CD8-positive, alpha-beta memory T cell (primary cell): ENCODE data around the gene LRRFIP2. TPM values are rescaled to one million over a fixed set of nuclear protein-coding genes. Genes with fewer than 3 reads are reported as not detected.
A peak's percentile ranks its signal among the peaks of the same experiment; 100 is the strongest.

Experiments
- CTCF ChIA-PET: fragments of 350-600 bp; sonication (Branson Sonifier 250); formaldehyde crosslinking; loops from one replicate; lab custom pipeline; 2021; ENCODE audit warnings: antibody characterized with exemption; lab: Charles Lee
- POLR2A ChIA-PET: fragments of 350-600 bp; sonication (Branson Sonifier 250); formaldehyde crosslinking; loops from one replicate; lab custom pipeline; 2021; ENCODE audit warnings: antibody characterized with exemption; lab: Charles Lee
- DNase-seq, 5 donors: peaks; one replicate each; pipeline versions ENCODE4 v3.0.0 to v3.0.0-alpha.2; 2020 to 2022; ENCODE audit warnings: mixed read lengths in 1 of 5
- H3K27ac ChIP-seq: one replicate; pipeline ENCODE4 v1.7.0; 2013; ENCODE audit warnings: low read depth, mild to moderate bottlenecking, low read length, moderate library complexity
- H3K27me3 ChIP-seq: 2 replicates; pipeline ENCODE4 v1.7.0; 2013; ENCODE audit warnings: low read length, mild to moderate bottlenecking; ENCODE audit not compliant: insufficient read depth, poor library complexity, severe bottlenecking
- H3K36me3 ChIP-seq: 2 replicates; pipeline ENCODE4 v1.7.0; 2013; ENCODE audit warnings: mild to moderate bottlenecking, low read length, moderate library complexity; ENCODE audit not compliant: insufficient read depth
- H3K4me1 ChIP-seq: 2 replicates; pipeline ENCODE4 v1.7.0; 2013; ENCODE audit warnings: mild to moderate bottlenecking, low read length, moderate library complexity; ENCODE audit not compliant: insufficient read depth
- H3K4me3 ChIP-seq: 2 replicates; pipeline ENCODE4 v1.7.0; 2013; ENCODE audit warnings: mild to moderate bottlenecking, low read length
- H3K9me3 ChIP-seq: 2 replicates; pipeline ENCODE4 v1.7.0; 2013; ENCODE audit warnings: mild to moderate bottlenecking, low read length
- H3K27ac Mint-ChIP-seq, 8 donors: one replicate each; pipeline ENCODE4 v1.8.0; 2020 to 2021; ENCODE audit warnings: mixed read lengths in 8 of 8, mild to moderate bottlenecking in 6 of 8, inconsistent platforms in 3 of 8, moderate library complexity in 3 of 8
- H3K27me3 Mint-ChIP-seq, 2 donors: one replicate each; pipeline ENCODE4 v1.8.0; 2020 to 2021; ENCODE audit warnings: mixed read lengths in 2 of 2, mild to moderate bottlenecking in 1 of 2, moderate library complexity in 1 of 2
- H3K36me3 Mint-ChIP-seq, 3 donors: one replicate each; pipeline ENCODE4 v1.8.0; 2020 to 2021; ENCODE audit warnings: mixed read lengths in 3 of 3, inconsistent platforms in 1 of 3, mild to moderate bottlenecking in 1 of 3
- H3K4me1 Mint-ChIP-seq, 3 donors: one replicate each; pipeline ENCODE4 v1.8.0; 2020 to 2021; ENCODE audit warnings: mixed read lengths in 3 of 3, inconsistent platforms in 1 of 3, mild to moderate bottlenecking in 1 of 3
- H3K4me3 Mint-ChIP-seq, 7 donors: one replicate each; pipeline ENCODE4 v1.8.0; 2020 to 2021; ENCODE audit warnings: mixed read lengths in 7 of 7, mild to moderate bottlenecking in 6 of 7, moderate library complexity in 4 of 7, inconsistent platforms in 2 of 7
- H3K9me3 Mint-ChIP-seq, 5 donors: one replicate each; pipeline ENCODE4 v1.8.0; 2020 to 2022; ENCODE audit warnings: mixed read lengths in 5 of 5, mild to moderate bottlenecking in 3 of 5, moderate library complexity in 2 of 5, inconsistent platforms in 1 of 5
- polyA plus RNA-seq: library from polyadenylated mRNA; unstranded; fragments of 300-500 nt; fragmentation: Illumina TruSeq; gene quantifications from one replicate; pipeline ENCODE4 v1.2.3, GENCODE V29; 2021
- total RNA-seq, 2 experiments: library from RNA; stranded (reverse); gene quantifications; one replicate each; pipeline ENCODE4 v1.2.3, GENCODE V29; 2021

LRRFIP2 gene
- total and polyA plus RNA-seq, 3 experiments from 2014 or later: 21.9 to 34.3 (median 34.1) TPM

DNA sequence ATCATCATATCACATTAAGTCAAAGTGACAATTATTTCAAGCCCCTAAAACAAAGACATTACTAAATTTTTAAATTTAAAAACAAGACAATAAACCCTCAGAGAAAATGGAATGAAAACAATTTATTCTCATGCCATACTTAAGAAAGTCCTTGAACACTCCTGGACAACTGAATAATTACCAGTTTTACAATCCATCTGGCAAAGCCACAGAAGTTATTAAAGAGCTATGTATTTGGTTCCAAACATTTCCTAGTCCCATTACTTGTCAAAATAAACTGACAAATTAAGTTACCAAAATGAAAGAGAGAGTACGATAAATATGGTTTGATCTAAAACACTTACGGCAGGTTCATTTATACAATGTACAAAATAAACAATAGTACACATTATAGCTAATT is 63.2 kb downstream of the LRRFIP2 start:
- Mint-ChIP-seq H3K27ac (no peak overlapping the region), H3K4me3 (no peak overlapping the region), H3K4me1 (peaks cover 0 to 2% (median 0%) of the 10 kb centered on the region in 3 donors), H3K27me3 (no peaks in the 10 kb centered on the region), H3K36me3 (peaks cover 3 to 15% (median 6%) of the 10 kb centered on the region in 3 donors), H3K9me3 (no peaks in the 10 kb centered on the region)
- Histone ChIP-seq H3K4me3 (no peak overlapping the region), H3K9me3 (no peaks in the 10 kb centered on the region), H3K27ac (no peak overlapping the region), H3K36me3 (no peaks in the 10 kb centered on the region), H3K4me1 (no peaks in the 10 kb centered on the region), H3K27me3 (no peaks in the 10 kb centered on the region)
- ChIA-PET POLR2A (no interaction called here), CTCF (no interaction called here)
- DNase-seq: no peak

DNA sequence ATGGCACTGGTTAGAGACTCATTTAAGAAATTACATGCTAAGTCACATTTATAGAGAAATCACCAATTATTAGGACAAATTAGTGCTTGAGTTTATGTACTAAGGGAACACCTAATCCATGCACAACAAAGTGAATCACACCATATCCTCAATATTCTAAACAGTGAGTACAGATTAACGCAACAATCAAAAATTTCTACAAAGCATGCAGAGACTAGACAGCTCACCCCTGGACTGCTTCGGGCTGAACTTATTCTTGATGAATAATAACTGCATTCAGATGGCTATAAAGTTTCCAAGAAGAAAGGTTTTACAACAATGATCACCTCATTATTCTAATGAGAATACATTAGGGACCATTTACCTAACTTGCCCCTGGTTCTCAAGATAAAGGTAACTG is 66.5 kb downstream of the LRRFIP2 start:
- Mint-ChIP-seq H3K36me3 (peaks cover under 1 to 6% (median 4%) of the 10 kb centered on the region in 3 donors), H3K4me1 (peaks cover 0 to 2% (median 0%) of the 10 kb centered on the region in 3 donors), H3K4me3 (no peak overlapping the region), H3K9me3 (no peaks in the 10 kb centered on the region), H3K27me3 (no peaks in the 10 kb centered on the region), H3K27ac (peak overlapping the region in 1 of 8 donors; percentile 47)
- Histone ChIP-seq H3K4me3 (no peak overlapping the region), H3K27ac (no peak overlapping the region), H3K9me3 (no peaks in the 10 kb centered on the region), H3K4me1 (no peaks in the 10 kb centered on the region), H3K27me3 (no peaks in the 10 kb centered on the region), H3K36me3 (no peaks in the 10 kb centered on the region)
- POLR2A ChIA-PET: no interaction called here
- no peak for DNase-seq
- CTCF ChIA-PET: no interaction called here

DNA sequence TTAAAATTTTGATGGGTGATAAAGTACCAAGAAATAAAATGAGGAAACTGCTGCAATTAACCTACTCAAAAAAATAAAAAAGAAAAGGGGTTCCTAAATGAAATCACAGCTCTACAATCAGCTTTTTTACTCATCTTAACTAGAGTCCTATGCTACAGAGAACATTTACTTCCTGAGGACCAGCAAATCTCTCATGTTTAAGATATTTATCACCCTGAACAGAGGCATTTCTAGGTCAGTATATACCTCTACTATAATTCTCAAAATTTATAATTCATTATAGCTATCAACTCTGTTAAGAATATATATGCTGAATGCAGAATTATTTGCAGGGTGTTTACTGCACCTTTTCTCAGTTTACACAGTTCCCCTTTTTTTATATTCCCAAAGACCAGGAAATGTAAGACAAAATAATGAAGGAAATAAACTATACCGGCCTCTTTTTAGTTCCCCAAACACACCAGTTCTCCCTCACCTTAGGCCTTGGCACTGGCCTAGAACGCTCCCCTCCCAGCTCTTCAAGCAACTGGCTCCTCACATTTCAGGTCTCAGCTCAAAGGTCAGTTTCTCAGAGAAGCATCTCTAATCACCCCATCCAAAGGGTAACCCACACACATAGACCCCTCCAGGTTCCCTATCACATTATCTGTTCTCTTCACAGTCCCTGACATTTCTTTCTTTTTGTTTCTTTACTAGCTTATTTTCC is 71.1 kb downstream of the LRRFIP2 start:
- H3K27ac ChIP-seq: no peak overlapping the region
- DNase-seq: no peak
- Mint-ChIP-seq H3K4me1 (peaks cover 0 to 3% (median 0%) of the 10 kb centered on the region in 3 donors), H3K27me3 (no peaks in the 10 kb centered on the region), H3K4me3 (no peak overlapping the region), H3K36me3 (peaks cover 0 to 5% (median 5%) of the 10 kb centered on the region in 3 donors), H3K9me3 (no peaks in the 10 kb centered on the region), H3K27ac (peak overlapping the region in 3 of 8 donors; percentile 20 to 72 (median 55))
- H3K9me3 ChIP-seq: no peaks in the 10 kb centered on the region
- CTCF ChIA-PET: interaction anchor here (0.8 kb wide), 1 partner anchor 11 kb away, joined by 3 read pairs; no protein-coding TSS in a partner anchor
- no peaks in the 10 kb centered on the region for H3K36me3 ChIP-seq
- no peak overlapping the region for H3K4me3 ChIP-seq
- H3K27me3 ChIP-seq: no peaks in the 10 kb centered on the region
- POLR2A ChIA-PET: interaction anchor here (0.7 kb wide), 1 partner anchor 204 kb away, joined by 5 read pairs; no protein-coding TSS in a partner anchor
- H3K4me1 ChIP-seq: no peaks in the 10 kb centered on the region

DNA sequence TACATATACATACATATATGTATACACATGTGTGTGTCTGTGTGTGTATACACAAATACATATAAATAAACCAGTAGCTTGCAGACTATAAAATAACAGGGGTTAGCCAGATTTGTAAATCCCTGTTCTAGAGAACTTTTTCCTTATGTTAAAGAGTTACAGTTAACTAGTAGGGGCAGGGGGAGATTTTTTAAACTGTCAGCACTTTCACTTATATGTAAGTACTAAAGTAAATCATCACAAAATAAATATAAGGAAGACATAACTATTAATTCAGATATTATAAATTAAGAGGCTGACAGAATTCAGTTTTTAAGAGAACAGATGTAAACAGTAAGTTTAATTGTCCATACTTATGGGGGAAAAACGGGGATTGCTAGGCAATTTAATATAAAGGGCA is 74.0 kb downstream of the LRRFIP2 start:
- ChIA-PET CTCF (no interaction called here), POLR2A (no interaction called here)
- no peak for DNase-seq
- no peaks in the 10 kb centered on the region for H3K9me3 ChIP-seq
- no peaks in the 10 kb centered on the region for H3K36me3 ChIP-seq
- H3K4me1 Mint-ChIP-seq: peaks cover 0 to 8% (median 0%) of the 10 kb centered on the region in 3 donors
- peaks cover 0 to 7% (median 4%) of the 10 kb centered on the region in 3 donors for H3K36me3 Mint-ChIP-seq
- H3K4me3 Mint-ChIP-seq: no peak overlapping the region
- no peaks in the 10 kb centered on the region for H3K27me3 Mint-ChIP-seq
- no peaks in the 10 kb centered on the region for H3K4me1 ChIP-seq
- H3K27me3 ChIP-seq: no peaks in the 10 kb centered on the region
- no peak overlapping the region for H3K27ac Mint-ChIP-seq
- no peaks in the 10 kb centered on the region for H3K9me3 Mint-ChIP-seq
- H3K27ac ChIP-seq: no peak overlapping the region
- H3K4me3 ChIP-seq: no peak overlapping the region

DNA sequence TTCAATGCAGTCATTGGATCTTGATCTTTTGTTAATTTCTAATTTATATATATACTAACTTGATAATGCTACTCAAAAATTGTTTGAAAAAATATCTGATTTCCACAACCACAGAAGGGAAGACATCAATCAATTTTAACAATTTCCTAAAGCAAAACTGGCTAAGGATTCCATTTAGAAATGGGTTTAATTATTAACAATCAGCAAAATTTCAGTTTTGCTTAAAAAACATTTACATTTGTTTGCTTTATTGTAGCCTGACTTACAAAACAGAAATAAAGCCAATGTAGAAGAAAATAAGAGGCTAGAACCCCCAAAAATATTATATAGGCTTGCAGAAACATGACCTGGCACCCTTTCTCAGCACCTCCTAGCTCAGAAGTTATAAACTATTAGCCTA is 74.9 kb downstream of the LRRFIP2 start:
- Histone ChIP-seq H3K27me3 (no peaks in the 10 kb centered on the region), H3K4me3 (no peak overlapping the region), H3K4me1 (no peaks in the 10 kb centered on the region), H3K27ac (no peak overlapping the region), H3K36me3 (peaks cover 5% of the 10 kb centered on the region), H3K9me3 (no peaks in the 10 kb centered on the region)
- H3K27me3 Mint-ChIP-seq: no peaks in the 10 kb centered on the region
- POLR2A ChIA-PET: no interaction called here
- no peaks in the 10 kb centered on the region for H3K9me3 Mint-ChIP-seq
- H3K4me3 Mint-ChIP-seq: no peak overlapping the region
- CTCF ChIA-PET: no interaction called here
- peaks cover 0 to 8% (median 0%) of the 10 kb centered on the region in 3 donors for H3K4me1 Mint-ChIP-seq
- DNase-seq: no peak
- no peak overlapping the region for H3K27ac Mint-ChIP-seq
- peaks cover 0 to 16% (median 3%) of the 10 kb centered on the region in 3 donors for H3K36me3 Mint-ChIP-seq

DNA sequence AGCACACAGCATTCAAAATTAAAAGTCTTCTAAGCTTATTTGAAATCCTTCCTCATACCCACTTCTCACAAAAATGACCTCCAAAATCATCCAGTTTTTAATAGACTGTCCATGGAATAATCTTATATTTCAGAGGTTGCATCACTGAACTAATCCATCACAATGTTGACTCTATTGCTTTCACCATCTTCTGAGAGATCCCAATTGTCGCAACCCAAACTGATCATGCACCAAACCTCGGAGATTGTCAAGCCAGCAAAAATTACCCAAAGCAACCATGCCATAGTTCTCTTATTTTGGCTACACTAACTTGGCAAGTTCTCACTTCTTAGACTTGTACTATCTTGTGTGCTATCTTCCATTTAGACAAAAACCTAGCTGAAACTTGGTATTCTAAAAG is 75.5 kb downstream of the LRRFIP2 start:
- CTCF ChIA-PET: no interaction called here

GRCh38 chr3:37097776-37098175 is 76.6 kb downstream of the LRRFIP2 start:
- CTCF ChIA-PET: no interaction called here
- H3K4me1 Mint-ChIP-seq: peaks cover 0 to 8% (median 0%) of the 10 kb centered on the region in 3 donors

More for the DNA sequence above, 75.5 kb downstream of the LRRFIP2 start:
- Histone ChIP-seq H3K27me3 (no peaks in the 10 kb centered on the region), H3K4me3 (no peak overlapping the region), H3K36me3 (peaks cover 5% of the 10 kb centered on the region), H3K4me1 (no peaks in the 10 kb centered on the region), H3K27ac (no peak overlapping the region), H3K9me3 (no peaks in the 10 kb centered on the region)
- Mint-ChIP-seq H3K9me3 (no peaks in the 10 kb centered on the region), H3K27ac (peak overlapping the region in 1 of 8 donors; percentile 65), H3K27me3 (no peaks in the 10 kb centered on the region), H3K4me1 (peaks cover 0 to 8% (median 0%) of the 10 kb centered on the region in 3 donors), H3K4me3 (no peak overlapping the region), H3K36me3 (peaks cover 0 to 18% (median 4%) of the 10 kb centered on the region in 3 donors)
- POLR2A ChIA-PET: no interaction called here
- DNase-seq: no peak

GRCh38 chr3:37096975-37097374 is 77.4 kb downstream of the LRRFIP2 start:
- H3K9me3 ChIP-seq: no peaks in the 10 kb centered on the region
- peaks cover 5% of the 10 kb centered on the region for H3K36me3 ChIP-seq
- H3K4me3 Mint-ChIP-seq: no peak overlapping the region
- peaks cover 0 to 30% (median 8%) of the 10 kb centered on the region in 3 donors for H3K36me3 Mint-ChIP-seq
- no peak overlapping the region for H3K4me3 ChIP-seq
- no peak for DNase-seq
- ChIA-PET CTCF (interaction anchor here (1.1 kb wide), 1 partner anchor 121 kb away, joined by 3 read pairs; no protein-coding TSS in a partner anchor), POLR2A (no interaction called here)
- H3K4me1 Mint-ChIP-seq: peaks cover 0 to 8% (median 0%) of the 10 kb centered on the region in 3 donors
- no peaks in the 10 kb centered on the region for H3K4me1 ChIP-seq
- no peak overlapping the region for H3K27ac ChIP-seq
- H3K9me3 Mint-ChIP-seq: no peaks in the 10 kb centered on the region
- peak overlapping the region in 1 of 8 donors; percentile 31 for H3K27ac Mint-ChIP-seq
- H3K27me3 ChIP-seq: no peaks in the 10 kb centered on the region
- H3K27me3 Mint-ChIP-seq: no peaks in the 10 kb centered on the region

More at GRCh38 chr3:37097776-37098175, 76.6 kb downstream of the LRRFIP2 start:
- Histone ChIP-seq H3K4me3 (no peak overlapping the region), H3K9me3 (no peaks in the 10 kb centered on the region), H3K36me3 (peaks cover 5% of the 10 kb centered on the region), H3K27ac (no peak overlapping the region), H3K27me3 (no peaks in the 10 kb centered on the region), H3K4me1 (no peaks in the 10 kb centered on the region)
- Mint-ChIP-seq H3K27me3 (no peaks in the 10 kb centered on the region), H3K36me3 (peaks cover 0 to 26% (median 11%) of the 10 kb centered on the region in 3 donors), H3K9me3 (no peaks in the 10 kb centered on the region), H3K27ac (no peak overlapping the region), H3K4me3 (no peak overlapping the region)
- POLR2A ChIA-PET: no interaction called here
- no peak for DNase-seq
